Measurements from ENCODE around the gene CLDN7. TPM values are rescaled to one million over a fixed set of nuclear protein-coding genes. Genes with fewer than 3 reads are reported as not detected.
"Not testable (repeated sequence)": the region's sequence is repeated elsewhere in the genome, so short reads cannot be mapped to it uniquely, and the experiment has no call there.

Gene CLDN7
- total RNA-seq, 1 donor from 2014 or later, result 10.5 TPM

- DNase-seq (ENCODE audit: low read depth) (no peak), FAIRE-seq (no peak)
- peaks cover 67% of the 10 kb centered on the region for H3K79me2 ChIP-seq (ENCODE audit: insufficient read depth, low read length)
- Mint-ChIP-seq H3K36me3 (ENCODE audit: low read depth, unreplicated experiment) (peaks cover 7% of the 10 kb centered on the region), H3K4me3 (ENCODE audit: unreplicated experiment) (peak overlapping the region; percentile 45), H3K4me1 (ENCODE audit: low read depth, unreplicated experiment) (peaks cover 18% of the 10 kb centered on the region), H3K27me3 (ENCODE audit: low read depth, unreplicated experiment) (no peaks in the 10 kb centered on the region), H3K27ac (ENCODE audit: unreplicated experiment) (no peak overlapping the region), H3K9me3 (ENCODE audit: unreplicated experiment) (no peaks in the 10 kb centered on the region)
- peaks cover 10% of the 10 kb centered on the region for H3K4me1 ChIP-seq (ENCODE audit: insufficient read depth, low read length)
- H3K9me3 ChIP-seq (ENCODE audit: insufficient read depth, low read depth, low read length), result no peaks in the 10 kb centered on the region
- peak overlapping the region; percentile 12 for H3K9ac ChIP-seq (ENCODE audit: low read length)
- peaks cover 32% of the 10 kb centered on the region for H4K20me1 ChIP-seq (ENCODE audit: insufficient read depth, low read length)
- H3K27me3 ChIP-seq (ENCODE audit: insufficient read depth, low read length), result no peaks in the 10 kb centered on the region
- no peak overlapping the region for H3K4me3 ChIP-seq (ENCODE audit: insufficient read depth, low read depth, low read length)
- peaks cover 16% of the 10 kb centered on the region for H3K36me3 ChIP-seq (ENCODE audit: insufficient read depth, low read length)
- H3K4me2 ChIP-seq (ENCODE audit: low read length), result no peak overlapping the region
- no peak overlapping the region for H3K27ac ChIP-seq (ENCODE audit: low read depth, low read length)
- TF ChIP-seq EZH2 (IDR thresholded peaks at IDR 0.05; ENCODE audit: insufficient read depth, low read length) (no peak), CTCF (IDR thresholded peaks at IDR 0.05; ENCODE audit: insufficient read depth, low read depth, low read length) (no peak)
- no peak overlapping the region for H2AFZ ChIP-seq (ENCODE audit: low read depth, low read length)
Measured at GRCh38 chr17:7246779-7247178, 15.5 kb downstream of the CLDN7 start.

GRCh38 chr17:7243838-7244237 is 18.4 kb downstream of the CLDN7 start:
- not testable (repeated sequence) for H3K27ac Mint-ChIP-seq (ENCODE audit: unreplicated experiment); H3K4me3 ChIP-seq (ENCODE audit: insufficient read depth, low read depth, low read length); H3K27me3 Mint-ChIP-seq (ENCODE audit: low read depth, unreplicated experiment); H3K27ac ChIP-seq (ENCODE audit: low read depth, low read length); H3K9me3 ChIP-seq (ENCODE audit: insufficient read depth, low read depth, low read length); DNase-seq (ENCODE audit: low read depth); H3K9me3 Mint-ChIP-seq (ENCODE audit: unreplicated experiment); FAIRE-seq; H3K9ac ChIP-seq (ENCODE audit: low read length); H2AFZ ChIP-seq (ENCODE audit: low read depth, low read length); H3K4me2 ChIP-seq (ENCODE audit: low read length); H3K27me3 ChIP-seq (ENCODE audit: insufficient read depth, low read length); H3K36me3 Mint-ChIP-seq (ENCODE audit: low read depth, unreplicated experiment)
- peaks cover 17% of the 10 kb centered on the region for H3K4me1 Mint-ChIP-seq (ENCODE audit: low read depth, unreplicated experiment)
- Histone ChIP-seq H3K4me1 (ENCODE audit: insufficient read depth, low read length) (peaks cover 18% of the 10 kb centered on the region), H3K36me3 (ENCODE audit: insufficient read depth, low read length) (peaks cover 26% of the 10 kb centered on the region), H3K79me2 (ENCODE audit: insufficient read depth, low read length) (peaks cover 67% of the 10 kb centered on the region), H4K20me1 (ENCODE audit: insufficient read depth, low read length) (peaks cover 20% of the 10 kb centered on the region)
- peak overlapping the region; percentile 94 for H3K4me3 Mint-ChIP-seq (ENCODE audit: unreplicated experiment)

GRCh38 chr17:7243453-7243729 is 18.9 kb downstream of the CLDN7 start:
- peaks cover 26% of the 10 kb centered on the region for H3K36me3 ChIP-seq (ENCODE audit: insufficient read depth, low read length)
- H3K4me3 ChIP-seq (ENCODE audit: insufficient read depth, low read depth, low read length), result peak overlapping the region; percentile 92
- Mint-ChIP-seq H3K4me1 (ENCODE audit: low read depth, unreplicated experiment) (peaks cover 12% of the 10 kb centered on the region), H3K9me3 (ENCODE audit: unreplicated experiment) (no peaks in the 10 kb centered on the region), H3K27ac (ENCODE audit: unreplicated experiment) (peak overlapping the region; percentile 77), H3K36me3 (ENCODE audit: low read depth, unreplicated experiment) (peaks cover 7% of the 10 kb centered on the region), H3K4me3 (ENCODE audit: unreplicated experiment) (peak overlapping the region; percentile 94), H3K27me3 (ENCODE audit: low read depth, unreplicated experiment) (no peaks in the 10 kb centered on the region)
- H3K4me2 ChIP-seq (ENCODE audit: low read length), result peak overlapping the region; percentile 99
- no peak for FAIRE-seq
- H3K4me1 ChIP-seq (ENCODE audit: insufficient read depth, low read length), result peaks cover 18% of the 10 kb centered on the region
- peak overlapping the region; percentile 98 for H3K27ac ChIP-seq (ENCODE audit: low read depth, low read length)
- H4K20me1 ChIP-seq (ENCODE audit: insufficient read depth, low read length), result peaks cover 16% of the 10 kb centered on the region
- H2AFZ ChIP-seq (ENCODE audit: low read depth, low read length), result peak overlapping the region; percentile 14
- TF ChIP-seq CTCF (IDR thresholded peaks at IDR 0.05; ENCODE audit: insufficient read depth, low read depth, low read length), result no peak
- no peak for TF ChIP-seq EZH2 (IDR thresholded peaks at IDR 0.05; ENCODE audit: insufficient read depth, low read length)
- no peak for DNase-seq (ENCODE audit: low read depth)
- peaks cover 67% of the 10 kb centered on the region for H3K79me2 ChIP-seq (ENCODE audit: insufficient read depth, low read length)
- H3K27me3 ChIP-seq (ENCODE audit: insufficient read depth, low read length), result no peaks in the 10 kb centered on the region
- H3K9ac ChIP-seq (ENCODE audit: low read length), result peak overlapping the region; percentile 99
- no peaks in the 10 kb centered on the region for H3K9me3 ChIP-seq (ENCODE audit: insufficient read depth, low read depth, low read length)
